ENCODE results near the gene NAT9. TPM values are rescaled to one million over a fixed set of nuclear protein-coding genes. Genes with fewer than 3 reads are reported as not detected.

NAT9 gene
- total RNA-seq, 2 donors from 2014 or later: 42.9 to 60.7 TPM

GRCh38 chr17:74780443-74781238 lies 4.5 kb upstream of the NAT9 start:
- H3K4me1 Mint-ChIP-seq (ENCODE audit: low read depth in 2 of 2): peaks cover 54 to 55% of the 10 kb centered on the region in 2 donors
- no peaks in the 10 kb centered on the region for H3K9me3 Mint-ChIP-seq
- ATAC-seq (peak in 1 of 2 donors; percentile 5), DNase-seq (ENCODE audit: low spot score) (no peak)
- H3K4me3 Mint-ChIP-seq: peak overlapping the region; percentile 83
- H3K27me3 Mint-ChIP-seq: no peaks in the 10 kb centered on the region
- peak overlapping the region; percentile 76 to 87 for H3K27ac Mint-ChIP-seq
- no peaks in the 10 kb centered on the region for H3K36me3 Mint-ChIP-seq

DNA sequence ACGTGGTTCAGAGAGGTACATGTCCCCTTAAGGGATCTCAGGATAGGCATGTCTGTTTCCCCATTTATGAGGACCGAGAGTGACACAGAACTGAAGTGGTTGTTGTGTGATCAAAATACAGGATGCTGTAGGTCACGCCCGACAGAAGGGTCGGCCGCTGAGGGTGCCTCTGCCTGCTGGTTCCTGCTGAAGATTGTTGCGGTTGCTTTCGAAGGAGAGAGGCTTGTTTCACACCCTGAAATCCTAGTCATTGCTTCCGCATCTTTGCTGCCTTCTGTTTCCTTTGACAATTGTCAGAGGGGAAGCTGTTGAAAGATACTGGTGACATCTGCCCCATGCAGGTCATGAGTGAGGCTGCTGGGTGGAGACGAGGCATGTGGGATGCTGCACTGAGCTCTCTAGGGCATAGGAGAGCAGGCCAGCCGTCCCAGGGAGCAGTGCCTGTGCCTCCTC lies 3.8 kb upstream of the NAT9 start:
- peak overlapping the region; percentile 76 to 87 for H3K27ac Mint-ChIP-seq
- no peaks in the 10 kb centered on the region for H3K9me3 Mint-ChIP-seq
- H3K4me1 Mint-ChIP-seq (ENCODE audit: low read depth in 2 of 2): peaks cover 57 to 60% of the 10 kb centered on the region in 2 donors
- DNase-seq (ENCODE audit: low spot score): peak; percentile 73
- no peaks in the 10 kb centered on the region for H3K36me3 Mint-ChIP-seq
- peak overlapping the region; percentile 83 for H3K4me3 Mint-ChIP-seq
- peak; percentile 68 to 81 for ATAC-seq
- H3K27me3 Mint-ChIP-seq: no peaks in the 10 kb centered on the region

DNA sequence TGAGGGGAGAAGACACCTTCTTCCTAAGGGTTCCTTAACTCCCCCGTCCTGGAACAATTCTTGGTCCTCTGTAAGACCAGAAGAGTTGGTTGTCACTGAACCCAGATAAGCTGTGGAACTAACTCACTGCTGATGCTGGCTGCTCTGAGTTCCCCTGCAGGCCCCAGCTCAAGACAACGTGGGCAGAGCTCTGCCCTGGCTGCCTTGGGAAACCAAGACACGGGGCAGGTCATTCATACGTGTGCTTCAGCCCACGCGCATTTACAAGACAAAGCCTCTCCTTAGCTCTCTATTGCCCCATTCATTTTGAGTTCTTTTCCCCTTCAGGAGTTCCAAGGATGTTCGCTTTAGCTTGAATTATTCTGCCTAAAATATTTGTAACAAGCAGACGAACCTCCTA lies 3.4 kb upstream of the NAT9 start:
- H3K27ac Mint-ChIP-seq: peak overlapping the region; percentile 76 to 87
- no peaks in the 10 kb centered on the region for H3K36me3 Mint-ChIP-seq
- peaks cover 54 to 60% of the 10 kb centered on the region in 2 donors for H3K4me1 Mint-ChIP-seq (ENCODE audit: low read depth in 2 of 2)
- no peak for DNase-seq (ENCODE audit: low spot score)
- no peak for ATAC-seq
- peak overlapping the region; percentile 83 for H3K4me3 Mint-ChIP-seq
- no peaks in the 10 kb centered on the region for H3K9me3 Mint-ChIP-seq
- H3K27me3 Mint-ChIP-seq: no peaks in the 10 kb centered on the region

GRCh38 chr17:74778960-74779359 lies 2.8 kb upstream of the NAT9 start:
- H3K27ac Mint-ChIP-seq: peak overlapping the region; percentile 38 to 87
- no peaks in the 10 kb centered on the region for H3K9me3 Mint-ChIP-seq
- H3K4me3 Mint-ChIP-seq: peak overlapping the region; percentile 83
- no peak for ATAC-seq
- H3K27me3 Mint-ChIP-seq: no peaks in the 10 kb centered on the region
- no peaks in the 10 kb centered on the region for H3K36me3 Mint-ChIP-seq
- H3K4me1 Mint-ChIP-seq (ENCODE audit: low read depth in 2 of 2): peaks cover 51 to 57% of the 10 kb centered on the region in 2 donors
- DNase-seq (ENCODE audit: low spot score): no peak

DNA sequence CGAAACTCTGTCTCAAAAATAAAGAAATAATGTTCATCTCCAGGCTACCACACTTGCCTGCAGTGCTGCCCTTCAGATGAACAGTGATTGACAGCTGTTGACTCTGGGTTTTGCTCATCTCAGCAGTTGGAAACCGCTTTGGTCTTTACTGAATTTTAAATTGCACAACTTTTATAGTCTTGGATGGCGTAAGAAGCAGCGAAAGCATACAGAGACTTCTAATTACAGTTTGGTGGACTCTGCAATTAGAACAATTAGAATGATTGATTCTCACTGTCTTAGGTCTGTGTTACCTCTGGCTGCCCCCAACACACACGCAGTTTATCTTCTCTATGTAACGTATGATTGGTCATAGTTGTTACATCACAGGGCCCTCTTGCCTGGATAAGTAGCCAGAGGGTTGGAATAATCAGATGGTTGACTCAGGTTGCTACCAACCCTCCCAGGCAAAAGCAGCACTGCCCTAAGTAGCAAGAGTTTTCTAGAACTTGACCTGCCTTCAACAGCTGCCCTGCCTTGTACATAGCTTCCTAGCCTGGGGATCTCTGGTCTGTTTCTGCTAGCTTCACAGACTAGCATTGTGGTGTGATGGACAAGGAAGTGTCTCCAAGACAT lies 1.9 kb upstream of the NAT9 start:
- no peaks in the 10 kb centered on the region for H3K9me3 Mint-ChIP-seq
- H3K27ac Mint-ChIP-seq: peak overlapping the region in 1 of 2 donors; percentile 33
- H3K4me3 Mint-ChIP-seq: peak overlapping the region; percentile 57
- no peak for ATAC-seq
- H3K4me1 Mint-ChIP-seq (ENCODE audit: low read depth in 2 of 2): peaks cover 56 to 62% of the 10 kb centered on the region in 2 donors
- no peaks in the 10 kb centered on the region for H3K27me3 Mint-ChIP-seq
- no peaks in the 10 kb centered on the region for H3K36me3 Mint-ChIP-seq
- no peak for DNase-seq (ENCODE audit: low spot score)

DNA sequence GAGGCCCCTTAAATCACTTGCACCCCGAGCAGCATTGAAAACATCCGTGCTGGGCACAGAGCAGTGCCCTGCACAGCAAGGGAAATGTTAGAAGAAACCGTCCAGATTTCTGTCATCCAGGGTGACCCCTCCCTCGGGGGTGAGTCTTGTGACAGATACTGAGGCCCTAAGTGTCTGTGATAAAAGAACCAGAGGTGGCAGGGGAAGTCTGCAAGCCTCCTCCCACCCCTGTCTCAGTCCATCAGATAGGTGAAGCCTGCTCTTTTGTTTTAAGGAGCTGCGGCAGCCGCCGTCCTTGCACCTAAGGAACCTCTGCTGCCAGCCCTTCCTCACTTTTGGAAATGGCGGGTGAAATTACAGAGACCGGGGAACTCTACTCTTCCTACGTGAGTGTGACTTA lies 845 bp upstream of the NAT9 start:
- ATAC-seq (no peak), DNase-seq (ENCODE audit: low spot score) (no peak)
- Mint-ChIP-seq H3K9me3 (no peaks in the 10 kb centered on the region), H3K36me3 (no peaks in the 10 kb centered on the region), H3K27ac (peak overlapping the region; percentile 97), H3K4me1 (ENCODE audit: low read depth in 2 of 2) (peaks cover 60 to 72% of the 10 kb centered on the region in 2 donors), H3K4me3 (peak overlapping the region; percentile 100), H3K27me3 (no peaks in the 10 kb centered on the region)

DNA sequence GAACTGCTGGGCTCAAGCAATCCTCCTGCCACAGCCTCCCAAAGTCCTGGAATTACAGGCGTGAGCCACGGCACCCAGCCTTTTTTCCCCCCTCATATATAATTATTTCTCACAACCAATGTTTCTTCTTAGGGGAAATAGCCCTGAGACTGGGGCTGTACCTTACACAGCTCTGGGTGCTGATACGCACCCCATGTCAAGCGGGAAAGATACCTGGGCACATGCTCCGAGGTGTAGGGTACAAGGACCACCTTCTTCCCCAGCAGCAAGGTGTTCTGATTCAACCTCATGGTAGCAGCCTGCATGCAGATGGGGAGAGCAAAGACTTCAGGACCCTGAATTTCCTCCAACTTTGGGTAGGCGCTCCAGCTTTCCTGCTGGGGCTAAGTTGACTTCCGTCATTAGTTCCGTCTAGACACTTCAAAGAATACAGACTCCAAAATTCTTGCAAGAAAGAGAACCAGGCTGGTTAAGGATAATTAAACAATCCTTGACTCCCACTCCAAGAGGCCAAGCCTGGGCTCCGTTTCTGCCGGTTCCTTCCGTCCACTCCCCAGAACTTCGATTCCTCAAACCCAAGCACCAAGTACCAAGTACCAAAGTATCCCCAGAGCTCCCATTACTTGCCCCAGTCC lies 619 bp downstream of the NAT9 start:
- Mint-ChIP-seq H3K36me3 (no peaks in the 10 kb centered on the region), H3K4me3 (peak overlapping the region; percentile 100), H3K27ac (peak overlapping the region; percentile 97), H3K4me1 (ENCODE audit: low read depth in 2 of 2) (peaks cover 58 to 62% of the 10 kb centered on the region in 2 donors), H3K27me3 (no peaks in the 10 kb centered on the region), H3K9me3 (no peaks in the 10 kb centered on the region)
- ATAC-seq: no peak
- peak; percentile 45 for DNase-seq (ENCODE audit: low spot score)

DNA sequence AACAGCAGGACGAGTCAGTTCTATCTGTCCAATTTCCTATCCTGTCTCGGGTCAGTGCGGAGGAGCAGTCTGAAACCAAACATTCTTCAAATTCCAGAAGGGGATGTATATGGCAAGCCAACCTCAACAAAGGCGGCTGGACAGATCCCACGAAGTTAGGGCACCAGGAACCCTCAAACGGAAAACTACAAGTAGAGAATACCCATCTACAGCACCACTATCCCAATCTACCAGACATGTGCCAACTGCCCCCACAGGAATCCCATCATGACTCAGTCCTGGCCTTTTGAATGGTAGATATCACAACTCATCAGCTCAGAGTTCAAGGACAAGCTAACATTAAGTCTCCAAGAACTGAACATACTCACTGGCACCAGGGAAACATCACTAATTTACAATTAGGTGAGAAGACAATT lies 2.3 kb downstream of the NAT9 start:
- no peaks in the 10 kb centered on the region for H3K27me3 Mint-ChIP-seq
- peak overlapping the region; percentile 53 to 57 for H3K27ac Mint-ChIP-seq
- peak; percentile 51 for DNase-seq (ENCODE audit: low spot score)
- peaks cover under 1% of the 10 kb centered on the region for H3K36me3 Mint-ChIP-seq
- H3K4me1 Mint-ChIP-seq (ENCODE audit: low read depth in 2 of 2): peaks cover 47 to 51% of the 10 kb centered on the region in 2 donors
- H3K9me3 Mint-ChIP-seq: no peaks in the 10 kb centered on the region
- H3K4me3 Mint-ChIP-seq: peak overlapping the region; percentile 53
- no peak for ATAC-seq

DNA sequence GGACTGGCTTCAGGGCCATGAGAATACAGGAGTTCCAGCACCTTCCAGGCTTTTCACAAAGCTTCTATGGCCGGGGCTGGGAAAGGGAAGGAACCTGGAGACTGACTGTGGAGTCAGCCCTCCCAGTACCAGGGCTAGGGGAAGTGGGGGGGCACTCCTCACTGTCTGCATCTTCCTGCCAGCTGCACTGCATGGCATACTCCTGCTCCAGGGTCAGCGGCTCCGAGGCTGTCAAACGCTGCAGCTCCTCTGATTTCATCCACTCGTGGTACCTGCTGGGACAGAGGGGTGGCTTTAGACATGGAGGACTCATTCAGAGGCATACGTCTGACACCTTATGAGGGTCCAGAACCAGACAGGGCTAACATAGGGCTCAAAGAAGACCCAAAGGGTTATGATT lies 2.7 kb downstream of the NAT9 start:
- no peak for ATAC-seq
- Mint-ChIP-seq H3K4me1 (ENCODE audit: low read depth in 2 of 2) (peaks cover 51 to 54% of the 10 kb centered on the region in 2 donors), H3K36me3 (peaks cover 4% of the 10 kb centered on the region)

DNA sequence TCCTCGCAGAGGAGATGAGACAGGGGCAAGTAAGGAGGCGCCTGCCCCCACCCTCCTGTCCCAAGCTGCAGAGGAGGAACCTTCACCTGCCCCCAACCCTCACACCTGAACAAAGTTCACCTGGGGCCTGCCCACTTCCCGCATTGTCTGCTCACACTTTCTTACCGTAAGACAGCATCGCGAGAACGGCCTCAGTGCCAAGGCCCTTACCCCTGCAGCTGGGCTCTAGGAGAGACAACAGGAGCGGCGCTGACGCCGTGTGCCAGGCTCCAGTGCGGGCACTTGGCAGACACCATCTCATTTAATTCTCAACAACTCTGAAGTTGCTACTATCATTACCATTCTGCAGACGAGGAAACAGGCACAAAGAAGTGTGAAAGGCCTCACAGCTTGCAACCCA lies 4.1 kb downstream of the NAT9 start:
- peaks cover 4% of the 10 kb centered on the region for H3K36me3 Mint-ChIP-seq
- H3K27me3 Mint-ChIP-seq: no peaks in the 10 kb centered on the region
- ATAC-seq (no peak), DNase-seq (ENCODE audit: low spot score) (no peak)
- H3K4me1 Mint-ChIP-seq (ENCODE audit: low read depth in 2 of 2): peaks cover 43 to 47% of the 10 kb centered on the region in 2 donors
- H3K4me3 Mint-ChIP-seq: no peak overlapping the region
- H3K9me3 Mint-ChIP-seq: no peaks in the 10 kb centered on the region
- H3K27ac Mint-ChIP-seq: peak overlapping the region in 1 of 2 donors; percentile 57

More for the DNA sequence above, 2.7 kb downstream of the NAT9 start:
- DNase-seq (ENCODE audit: low spot score): no peak
- no peaks in the 10 kb centered on the region for H3K9me3 Mint-ChIP-seq
- no peaks in the 10 kb centered on the region for H3K27me3 Mint-ChIP-seq
- H3K4me3 Mint-ChIP-seq: peak overlapping the region; percentile 53
- peak overlapping the region; percentile 57 to 63 for H3K27ac Mint-ChIP-seq

DNA sequence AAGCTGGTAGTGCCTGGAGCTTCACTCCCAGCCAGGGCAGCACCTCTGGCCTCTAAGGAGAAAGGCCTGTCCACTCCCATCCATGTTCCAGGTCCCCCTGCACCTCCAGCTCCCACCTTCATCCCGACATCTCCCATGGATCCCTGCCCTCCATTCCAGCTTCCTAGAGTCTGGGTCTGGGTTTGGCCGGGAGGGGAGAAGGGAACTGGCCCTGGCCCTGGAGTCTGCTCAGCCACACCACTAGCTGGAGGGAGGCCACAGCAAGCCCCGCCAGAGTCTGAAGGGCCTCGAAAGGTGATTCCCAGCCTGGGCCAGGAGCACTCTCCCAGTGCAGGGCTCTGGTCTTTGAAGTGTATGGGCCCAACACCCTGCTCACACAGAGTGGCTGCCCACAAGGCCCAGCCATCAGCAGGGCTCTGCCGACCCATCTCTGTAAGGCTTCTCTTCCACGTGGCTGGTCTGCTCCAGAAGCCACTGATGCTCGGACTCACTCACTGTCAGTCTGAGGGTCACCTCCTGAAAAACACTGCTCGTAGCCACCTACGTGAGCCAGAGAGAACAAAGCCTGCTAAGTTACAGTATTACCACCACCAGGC lies 4.7 kb downstream of the NAT9 start:
- Mint-ChIP-seq H3K4me3 (no peak overlapping the region), H3K4me1 (ENCODE audit: low read depth in 2 of 2) (peaks cover 38 to 48% of the 10 kb centered on the region in 2 donors), H3K27me3 (no peaks in the 10 kb centered on the region), H3K36me3 (peaks cover 4% of the 10 kb centered on the region), H3K9me3 (no peaks in the 10 kb centered on the region), H3K27ac (peak overlapping the region; percentile 65 to 70)
- ATAC-seq: no peak
- DNase-seq (ENCODE audit: low spot score): no peak

- no peaks in the 10 kb centered on the region for H3K27me3 Mint-ChIP-seq
- H3K27ac Mint-ChIP-seq: peak overlapping the region; percentile 65 to 70
- DNase-seq (ENCODE audit: low spot score) (no peak), ATAC-seq (peak; percentile 78 to 85)
- peaks cover 4% of the 10 kb centered on the region for H3K36me3 Mint-ChIP-seq
- H3K4me1 Mint-ChIP-seq (ENCODE audit: low read depth in 2 of 2): peaks cover 32 to 42% of the 10 kb centered on the region in 2 donors
- no peaks in the 10 kb centered on the region for H3K9me3 Mint-ChIP-seq
- H3K4me3 Mint-ChIP-seq: no peak overlapping the region
Observed at GRCh38 chr17:74770498-74771318, 5.4 kb downstream of the NAT9 start.
